Measurements from ENCODE around the gene ADGRD1.

ADGRD1 gene

DNA sequence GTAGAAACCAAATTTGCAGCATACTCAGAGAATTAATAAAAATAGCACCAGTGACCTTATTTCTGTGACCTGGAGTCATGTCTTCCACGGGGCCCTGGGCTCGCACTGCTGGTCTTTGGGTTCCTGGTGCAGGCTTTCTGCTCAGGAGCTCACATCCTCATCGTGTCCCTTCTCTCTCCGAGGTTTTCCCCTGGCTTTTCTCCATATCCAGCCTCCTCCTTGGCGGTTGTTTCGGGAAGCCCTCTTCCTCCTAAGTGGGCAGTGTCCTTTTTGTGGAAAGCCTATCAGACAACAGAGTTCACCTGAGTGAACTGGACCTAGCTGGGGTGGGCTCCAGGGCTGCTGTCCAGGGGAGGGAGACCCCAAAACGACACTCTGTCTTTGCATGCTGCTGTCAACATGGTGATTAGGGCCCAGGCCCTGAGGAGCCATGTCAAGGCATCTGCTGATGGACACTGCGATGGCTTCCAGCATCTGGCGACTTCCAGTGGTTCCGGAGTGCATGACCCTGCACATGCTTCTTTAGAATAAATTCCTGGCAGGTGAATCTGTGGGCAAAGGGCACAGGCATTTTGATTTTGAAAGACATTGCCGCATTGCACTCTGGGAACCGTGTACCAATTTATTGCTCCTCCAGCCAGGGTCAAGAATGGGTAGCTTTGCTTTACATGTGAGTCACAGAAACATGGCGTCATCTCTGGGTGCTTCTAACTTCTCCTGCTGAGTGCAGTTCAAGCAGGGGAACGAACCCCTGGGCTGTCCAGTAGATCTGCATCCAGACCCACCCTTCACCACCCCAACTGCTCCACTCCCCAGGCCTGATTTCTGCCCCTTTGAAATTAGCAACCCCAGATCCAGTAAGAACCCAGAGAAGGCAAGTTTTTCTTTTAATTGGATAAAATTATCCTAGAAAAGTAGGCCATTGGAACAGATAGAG, 136.8 kb downstream of the ADGRD1 start:
- Histone ChIP-seq H3K4me2 (ENCODE audit: low read length) (no peak overlapping the region), H3K9ac (ENCODE audit: low read depth, low read length) (no peak overlapping the region), H3K27me3 (ENCODE audit: control insufficient read depth, insufficient read depth, low read length) (no peaks in the 10 kb centered on the region), H3K9me3 (replicated peaks; ENCODE audit: low read length) (peaks cover 4% of the 10 kb centered on the region), H3K36me3 (ENCODE audit: insufficient read depth, low read length) (no peaks in the 10 kb centered on the region), H3K4me1 (ENCODE audit: control insufficient read depth, insufficient read depth, low read length) (no peaks in the 10 kb centered on the region), H3K4me3 (ENCODE audit: low read length) (no peak overlapping the region)

DNA sequence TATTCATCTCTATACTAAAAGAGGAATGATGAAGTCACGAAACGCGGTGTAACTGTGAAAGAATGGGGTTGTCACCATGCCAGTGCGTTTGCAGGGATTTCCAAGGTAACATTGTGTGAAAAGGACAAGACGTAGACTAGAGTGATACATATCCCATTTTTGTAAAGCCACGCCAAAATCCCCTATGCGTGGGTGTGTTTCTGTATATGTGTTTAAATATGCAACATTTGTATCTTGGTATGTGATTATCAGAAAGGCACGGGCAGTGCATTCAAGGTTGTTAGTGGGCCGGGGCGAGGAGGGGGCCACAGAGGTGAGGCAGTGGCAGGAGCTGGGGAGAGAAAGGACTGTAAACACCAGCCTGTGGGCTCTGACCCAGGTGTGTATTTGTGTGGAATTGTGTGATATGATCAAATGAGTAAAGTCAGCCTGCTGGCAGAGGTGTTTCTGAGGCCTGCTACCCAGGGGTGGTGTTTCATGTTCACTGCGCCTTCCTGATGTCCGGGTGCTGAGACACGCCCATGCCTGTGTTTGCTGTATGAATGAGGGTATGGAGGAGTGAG, 137.8 kb downstream of the ADGRD1 start:
- Histone ChIP-seq H3K4me3 (ENCODE audit: low read length) (no peak overlapping the region), H3K36me3 (ENCODE audit: insufficient read depth, low read length) (no peaks in the 10 kb centered on the region), H3K4me2 (ENCODE audit: low read length) (no peak overlapping the region), H3K27me3 (ENCODE audit: control insufficient read depth, insufficient read depth, low read length) (no peaks in the 10 kb centered on the region), H3K9me3 (replicated peaks; ENCODE audit: low read length) (peaks cover 4% of the 10 kb centered on the region), H3K9ac (ENCODE audit: low read depth, low read length) (no peak overlapping the region), H3K4me1 (ENCODE audit: control insufficient read depth, insufficient read depth, low read length) (no peaks in the 10 kb centered on the region)

DNA sequence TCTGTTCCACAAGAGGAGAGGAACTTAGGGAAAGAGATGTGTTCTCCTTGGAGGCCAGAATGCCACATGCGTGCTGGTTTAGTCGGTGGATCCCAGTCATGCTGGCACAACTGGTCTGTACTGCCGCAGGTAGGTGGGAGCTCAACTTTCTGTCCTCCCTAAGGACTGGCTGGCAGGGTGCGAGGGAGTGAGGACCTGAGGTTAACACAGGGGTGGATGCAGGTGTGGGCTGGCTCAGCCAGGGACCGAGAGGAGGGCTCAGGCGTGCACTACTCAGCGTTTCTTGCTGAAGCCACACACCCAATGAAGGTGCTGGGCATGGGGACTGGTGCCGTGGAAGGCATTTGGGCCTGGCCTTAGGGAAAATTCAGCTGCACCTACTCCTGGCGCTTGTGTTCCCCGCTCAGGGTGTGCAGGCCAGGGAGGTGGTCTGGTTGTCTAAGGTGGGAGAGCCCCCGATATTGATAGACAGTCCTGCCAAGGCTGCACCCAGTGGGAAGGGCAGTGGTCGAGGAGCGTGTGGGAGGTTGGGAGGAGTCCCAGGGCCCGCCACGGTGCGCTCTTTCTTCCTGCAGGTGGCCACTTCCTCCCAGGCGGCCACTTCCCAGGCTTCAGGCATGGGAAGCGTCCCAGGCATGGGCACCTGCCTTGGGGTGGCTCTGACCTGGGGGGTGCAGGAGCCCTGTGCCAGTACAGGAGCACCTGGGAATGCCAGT, 138.4 kb downstream of the ADGRD1 start:
- H3K36me3 ChIP-seq (ENCODE audit: insufficient read depth, low read length), result no peaks in the 10 kb centered on the region
- H3K4me2 ChIP-seq (ENCODE audit: low read length), result no peak overlapping the region
- no peak overlapping the region for H3K9ac ChIP-seq (ENCODE audit: low read depth, low read length)
- peaks cover 4% of the 10 kb centered on the region for H3K9me3 ChIP-seq (replicated peaks; ENCODE audit: low read length)
- H3K4me1 ChIP-seq (ENCODE audit: control insufficient read depth, insufficient read depth, low read length), result no peaks in the 10 kb centered on the region
- no peak overlapping the region for H3K4me3 ChIP-seq (ENCODE audit: low read length)
- no peaks in the 10 kb centered on the region for H3K27me3 ChIP-seq (ENCODE audit: control insufficient read depth, insufficient read depth, low read length)

DNA sequence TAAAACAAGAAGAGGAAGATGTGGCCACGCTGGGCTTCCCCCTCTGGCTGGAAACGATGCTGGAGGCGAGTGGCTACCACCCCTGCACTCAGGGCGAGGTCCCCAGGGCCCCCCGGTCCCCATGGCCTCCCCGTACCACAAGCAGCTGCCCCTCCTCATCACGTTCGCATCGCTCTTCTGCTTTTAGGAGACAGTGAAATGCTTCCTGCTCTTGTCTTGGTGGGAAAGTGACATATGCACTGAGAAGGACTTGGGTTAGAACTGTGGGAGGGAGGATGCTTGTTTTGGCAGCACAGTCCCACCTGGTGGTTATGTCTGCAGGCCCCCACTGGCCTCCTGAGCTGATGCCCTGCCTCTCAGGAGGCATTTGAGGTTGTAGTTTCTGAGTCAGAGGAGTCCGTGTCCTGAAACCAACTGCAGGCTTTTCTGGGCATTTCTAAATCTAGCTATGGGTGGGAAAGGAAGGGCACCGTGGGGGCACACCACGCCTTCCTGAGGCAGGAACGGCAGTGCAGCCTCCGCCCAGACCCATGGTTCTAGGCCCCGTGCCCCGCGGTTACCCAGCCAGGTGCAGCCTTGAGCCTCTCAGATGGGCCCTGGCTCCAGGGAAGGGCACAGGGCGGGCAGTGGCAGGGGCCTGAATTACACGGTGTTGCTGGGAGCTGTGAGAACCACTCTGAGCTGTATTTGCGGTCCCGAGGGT, 139.3 kb downstream of the ADGRD1 start:
- Histone ChIP-seq H3K4me1 (ENCODE audit: control insufficient read depth, insufficient read depth, low read length) (no peaks in the 10 kb centered on the region), H3K4me2 (ENCODE audit: low read length) (no peak overlapping the region), H3K4me3 (ENCODE audit: low read length) (no peak overlapping the region), H3K27me3 (ENCODE audit: control insufficient read depth, insufficient read depth, low read length) (no peaks in the 10 kb centered on the region), H3K9ac (ENCODE audit: low read depth, low read length) (no peak overlapping the region), H3K9me3 (replicated peaks; ENCODE audit: low read length) (peaks cover 4% of the 10 kb centered on the region), H3K36me3 (ENCODE audit: insufficient read depth, low read length) (no peaks in the 10 kb centered on the region)

DNA sequence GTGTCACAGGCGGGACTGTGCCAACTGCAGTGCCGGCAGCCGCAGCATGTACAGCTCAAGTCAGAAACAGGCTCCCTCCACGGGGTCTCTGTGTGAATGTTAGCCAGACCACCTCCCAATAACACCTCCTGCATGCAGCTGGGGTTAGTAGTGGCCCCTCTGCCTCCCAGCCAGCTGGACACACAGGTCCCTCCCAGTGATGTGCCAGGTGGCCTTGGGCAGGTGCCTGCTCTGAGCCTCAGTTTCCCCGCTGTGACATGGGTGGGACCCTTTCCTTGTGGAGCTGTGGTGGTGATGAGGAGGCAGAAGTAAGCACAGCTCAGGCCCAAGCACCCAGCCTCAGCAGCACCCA, 139.9 kb downstream of the ADGRD1 start:
- no peaks in the 10 kb centered on the region for H3K9me3 ChIP-seq (replicated peaks; ENCODE audit: low read length)
- no peaks in the 10 kb centered on the region for H3K27me3 ChIP-seq (ENCODE audit: control insufficient read depth, insufficient read depth, low read length)
- H3K9ac ChIP-seq (ENCODE audit: low read depth, low read length), result no peak overlapping the region
- no peak overlapping the region for H3K4me3 ChIP-seq (ENCODE audit: low read length)
- no peaks in the 10 kb centered on the region for H3K4me1 ChIP-seq (ENCODE audit: control insufficient read depth, insufficient read depth, low read length)
- no peaks in the 10 kb centered on the region for H3K36me3 ChIP-seq (ENCODE audit: insufficient read depth, low read length)
- H3K4me2 ChIP-seq (ENCODE audit: low read length), result no peak overlapping the region

DNA sequence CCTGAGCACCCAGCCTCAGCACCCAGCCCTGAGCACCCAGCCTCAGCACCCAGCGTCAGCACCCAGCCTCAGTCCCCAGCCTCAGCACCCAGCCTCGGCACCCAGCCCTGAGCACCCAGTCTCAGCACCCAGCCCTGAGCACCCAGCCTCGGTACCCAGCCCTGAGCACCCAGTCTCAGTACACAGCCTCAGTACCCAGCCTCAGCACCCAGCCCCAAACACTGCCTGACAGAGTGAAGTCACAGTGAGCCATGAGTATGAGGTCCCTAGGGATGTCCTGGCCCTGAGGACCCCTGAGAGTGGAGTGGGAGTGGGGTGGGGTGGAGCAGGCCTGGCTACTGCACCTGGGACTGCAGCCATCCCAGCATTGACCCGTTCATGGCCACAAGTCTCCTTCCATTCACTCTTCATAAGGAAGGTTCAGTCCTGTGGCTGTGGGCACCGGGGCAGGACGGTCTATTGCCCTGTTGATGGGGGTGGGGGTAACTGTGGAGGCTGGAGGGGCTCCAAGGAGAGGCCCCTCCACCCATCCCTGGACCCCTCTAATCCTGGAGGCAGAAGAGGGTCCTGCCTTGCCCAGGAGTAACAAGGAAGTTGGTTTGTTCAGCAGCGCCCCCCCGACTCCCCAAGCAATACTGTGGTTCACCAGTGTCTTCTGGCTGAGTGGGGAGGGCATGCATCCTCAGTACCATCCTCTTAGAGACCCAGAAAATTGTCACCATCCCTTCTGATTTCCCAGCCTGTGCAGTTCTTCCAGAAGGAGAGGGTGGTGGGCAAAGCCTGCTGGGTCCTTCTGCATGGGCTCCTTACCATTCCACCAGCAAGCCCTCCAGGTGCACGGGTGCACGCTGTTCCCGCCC, 140.5 kb downstream of the ADGRD1 start:
- Histone ChIP-seq H3K9me3 (replicated peaks; ENCODE audit: low read length) (peaks cover 3% of the 10 kb centered on the region), H3K27me3 (ENCODE audit: control insufficient read depth, insufficient read depth, low read length) (no peaks in the 10 kb centered on the region), H3K4me1 (ENCODE audit: control insufficient read depth, insufficient read depth, low read length) (no peaks in the 10 kb centered on the region), H3K9ac (ENCODE audit: low read depth, low read length) (no peak overlapping the region), H3K4me2 (ENCODE audit: low read length) (no peak overlapping the region), H3K36me3 (ENCODE audit: insufficient read depth, low read length) (no peaks in the 10 kb centered on the region), H3K4me3 (ENCODE audit: low read length) (no peak overlapping the region)

DNA sequence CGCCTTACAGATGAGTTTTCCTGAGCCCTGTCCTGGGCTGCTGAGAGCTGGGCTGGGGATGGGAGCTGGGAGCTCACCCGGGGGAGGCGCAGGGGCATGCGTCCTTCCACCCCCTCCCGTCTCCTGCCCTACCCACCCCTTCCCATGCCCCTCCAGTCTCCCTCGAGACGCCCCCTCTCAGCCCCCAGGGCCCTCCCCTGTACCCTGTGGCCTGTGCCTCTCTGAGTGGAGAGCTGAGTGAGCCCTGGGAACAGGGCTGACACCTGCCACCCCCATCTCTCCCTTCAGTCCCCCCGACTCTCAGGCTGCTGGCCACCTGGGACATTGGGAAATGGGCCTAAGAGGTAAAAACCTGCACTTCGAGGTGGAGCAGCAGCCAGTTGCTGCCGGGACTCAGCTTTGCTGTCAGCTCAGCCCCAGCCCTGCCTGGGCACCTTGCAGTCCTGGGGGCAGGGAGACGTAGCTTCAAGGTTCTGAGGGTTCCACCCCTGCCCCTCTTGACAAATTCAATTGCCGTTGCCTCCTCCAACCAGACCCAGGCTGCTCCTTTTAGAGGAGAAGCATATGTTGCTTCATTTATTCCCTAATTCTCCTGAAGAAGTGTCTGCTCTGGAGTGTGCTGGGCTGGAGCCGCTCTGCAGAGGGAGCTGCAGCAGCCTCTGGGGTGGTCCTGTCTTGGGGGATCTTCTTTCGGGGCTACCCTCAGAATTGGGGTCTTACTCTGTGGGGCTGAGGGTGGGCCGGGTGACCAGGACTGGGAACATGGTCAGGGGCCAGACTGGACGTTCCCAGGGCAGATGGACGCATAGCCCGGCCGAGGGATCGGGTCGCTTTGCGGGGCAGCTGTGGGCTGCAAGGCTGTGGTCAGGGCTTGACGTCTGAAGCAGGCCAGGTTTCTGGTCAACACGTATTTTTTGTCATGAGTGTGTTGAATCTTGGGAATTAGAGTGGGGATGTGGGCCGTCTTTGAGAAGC, 141.4 kb downstream of the ADGRD1 start:
- Histone ChIP-seq H3K4me1 (ENCODE audit: control insufficient read depth, insufficient read depth, low read length) (no peaks in the 10 kb centered on the region), H3K4me3 (ENCODE audit: low read length) (no peak overlapping the region), H3K4me2 (ENCODE audit: low read length) (no peak overlapping the region), H3K27me3 (ENCODE audit: control insufficient read depth, insufficient read depth, low read length) (no peaks in the 10 kb centered on the region), H3K36me3 (ENCODE audit: insufficient read depth, low read length) (no peaks in the 10 kb centered on the region), H3K9ac (ENCODE audit: low read depth, low read length) (no peak overlapping the region), H3K9me3 (replicated peaks; ENCODE audit: low read length) (peaks cover 3% of the 10 kb centered on the region)

DNA sequence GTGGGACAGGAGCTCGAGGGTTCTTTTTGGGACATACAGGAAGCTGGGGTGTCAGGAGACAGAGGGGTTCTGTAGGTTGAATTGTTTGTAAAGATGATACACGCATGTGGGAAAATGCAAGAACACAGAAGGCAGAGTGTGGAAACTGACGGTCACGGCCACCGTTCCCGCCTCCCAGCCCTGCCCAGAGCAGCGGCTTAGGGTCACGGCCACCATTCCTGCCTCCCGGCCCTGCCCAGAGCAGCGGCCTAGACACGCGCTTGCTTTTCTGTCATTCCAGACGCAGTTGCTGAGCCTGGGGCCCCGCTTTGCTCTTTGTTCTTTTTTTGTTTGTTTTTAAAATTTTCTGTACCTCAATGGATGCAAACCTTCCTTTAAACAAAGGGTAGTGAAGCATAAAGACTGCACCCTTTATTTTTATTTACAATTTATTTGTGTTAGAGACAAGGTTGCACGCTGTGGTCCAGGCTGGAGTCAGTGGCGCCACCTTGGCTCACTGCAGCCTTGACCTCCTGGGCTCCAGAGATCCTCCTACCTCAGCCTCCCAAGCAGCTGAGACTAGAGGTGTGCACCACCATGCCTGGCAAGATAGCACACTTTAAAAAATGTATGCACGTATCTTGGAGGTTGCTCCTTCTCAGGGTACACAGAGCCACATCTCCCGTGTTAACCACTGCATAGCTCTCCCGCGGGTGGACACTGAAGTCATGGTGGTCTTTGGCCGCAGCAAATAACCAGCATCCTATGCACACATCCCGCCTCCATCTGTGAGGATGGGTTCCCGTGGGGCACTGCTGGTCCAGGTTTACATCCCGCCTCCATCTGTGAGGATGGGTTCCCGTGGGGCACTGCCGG, 142.3 kb downstream of the ADGRD1 start:
- H3K4me2 ChIP-seq (ENCODE audit: low read length), result no peak overlapping the region
- no peak overlapping the region for H3K9ac ChIP-seq (ENCODE audit: low read depth, low read length)
- H3K4me3 ChIP-seq (ENCODE audit: low read length), result no peak overlapping the region
- peaks cover 3% of the 10 kb centered on the region for H3K9me3 ChIP-seq (replicated peaks; ENCODE audit: low read length)
- H3K4me1 ChIP-seq (ENCODE audit: control insufficient read depth, insufficient read depth, low read length), result no peaks in the 10 kb centered on the region
- H3K36me3 ChIP-seq (ENCODE audit: insufficient read depth, low read length), result no peaks in the 10 kb centered on the region
- H3K27me3 ChIP-seq (ENCODE audit: control insufficient read depth, insufficient read depth, low read length), result no peaks in the 10 kb centered on the region

DNA sequence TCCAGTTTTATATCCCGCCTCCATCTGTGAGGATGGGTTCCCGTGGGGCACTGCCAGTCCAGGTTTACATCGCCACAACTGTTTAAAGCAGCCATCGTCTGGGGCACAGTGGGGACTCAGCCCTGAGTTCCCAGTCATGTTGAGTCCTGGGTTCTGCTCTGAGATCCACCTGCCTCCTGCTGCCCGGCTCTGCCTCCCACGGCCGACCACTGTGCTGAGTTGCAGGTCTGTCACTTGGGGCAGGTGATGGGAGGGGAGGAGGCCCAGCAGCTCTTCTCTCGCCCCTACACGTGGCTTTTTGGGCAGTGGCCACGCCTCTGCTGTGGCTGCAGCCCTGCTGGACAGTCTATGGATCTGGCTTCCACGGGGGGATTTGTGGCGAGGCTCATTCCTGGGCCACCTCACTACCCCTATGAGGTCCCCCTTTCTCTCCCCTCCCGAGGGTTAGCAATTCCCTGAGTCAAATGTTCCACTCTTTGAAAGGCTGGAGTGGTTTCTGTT, 143.0 kb downstream of the ADGRD1 start:
- no peak overlapping the region for H3K9ac ChIP-seq (ENCODE audit: low read depth, low read length)

More for the DNA sequence above, 143.0 kb downstream of the ADGRD1 start:
- H3K9me3 ChIP-seq (replicated peaks; ENCODE audit: low read length), result peaks cover 3% of the 10 kb centered on the region
- H3K4me2 ChIP-seq (ENCODE audit: low read length), result no peak overlapping the region
- no peaks in the 10 kb centered on the region for H3K36me3 ChIP-seq (ENCODE audit: insufficient read depth, low read length)
- no peaks in the 10 kb centered on the region for H3K4me1 ChIP-seq (ENCODE audit: control insufficient read depth, insufficient read depth, low read length)
- no peaks in the 10 kb centered on the region for H3K27me3 ChIP-seq (ENCODE audit: control insufficient read depth, insufficient read depth, low read length)
- H3K4me3 ChIP-seq (ENCODE audit: low read length), result no peak overlapping the region

All from skeletal muscle satellite cell (primary cell).